ENCODE results near the gene ABHD5.

DNA sequence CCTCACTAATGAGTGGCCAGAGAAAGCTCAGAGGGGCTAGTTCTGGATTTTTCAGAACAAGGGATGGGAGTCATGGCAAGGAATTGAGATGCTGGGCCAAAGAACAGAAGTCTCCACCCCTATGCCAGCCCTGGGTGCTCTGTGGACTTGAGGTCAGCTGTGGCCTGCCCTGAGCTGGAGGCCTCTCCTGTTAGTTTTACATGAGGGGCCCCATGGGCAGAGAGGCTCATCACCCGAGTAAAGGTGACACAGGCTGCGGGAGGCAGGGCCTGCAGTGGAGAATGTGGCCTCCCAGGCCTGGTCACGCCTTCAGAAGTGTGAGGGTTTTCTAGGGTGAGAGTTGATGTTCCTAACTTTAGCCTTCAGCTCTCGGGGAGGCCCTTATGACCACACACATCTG, 44.9 kb downstream of the ABHD5 start:
- TF ChIP-seq, protein P1, sequence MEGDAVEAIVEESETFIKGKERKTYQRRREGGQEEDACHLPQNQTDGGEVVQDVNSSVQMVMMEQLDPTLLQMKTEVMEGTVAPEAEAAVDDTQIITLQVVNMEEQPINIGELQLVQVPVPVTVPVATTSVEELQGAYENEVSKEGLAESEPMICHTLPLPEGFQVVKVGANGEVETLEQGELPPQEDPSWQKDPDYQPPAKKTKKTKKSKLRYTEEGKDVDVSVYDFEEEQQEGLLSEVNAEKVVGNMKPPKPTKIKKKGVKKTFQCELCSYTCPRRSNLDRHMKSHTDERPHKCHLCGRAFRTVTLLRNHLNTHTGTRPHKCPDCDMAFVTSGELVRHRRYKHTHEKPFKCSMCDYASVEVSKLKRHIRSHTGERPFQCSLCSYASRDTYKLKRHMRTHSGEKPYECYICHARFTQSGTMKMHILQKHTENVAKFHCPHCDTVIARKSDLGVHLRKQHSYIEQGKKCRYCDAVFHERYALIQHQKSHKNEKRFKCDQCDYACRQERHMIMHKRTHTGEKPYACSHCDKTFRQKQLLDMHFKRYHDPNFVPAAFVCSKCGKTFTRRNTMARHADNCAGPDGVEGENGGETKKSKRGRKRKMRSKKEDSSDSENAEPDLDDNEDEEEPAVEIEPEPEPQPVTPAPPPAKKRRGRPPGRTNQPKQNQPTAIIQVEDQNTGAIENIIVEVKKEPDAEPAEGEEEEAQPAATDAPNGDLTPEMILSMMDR (conservative IDR thresholded peaks at IDR 0.05; ENCODE audit: low read depth, low read length), result no peak
- no peak for TF ChIP-seq EZH2phosphoT487 (IDR thresholded peaks at IDR 0.05; ENCODE audit: borderline replicate concordance, low read length)
